Keratinocyte (primary cell): ENCODE measurements around the gene MED26. TPM values are rescaled to one million over a fixed set of nuclear protein-coding genes. Genes with fewer than 3 reads are reported as not detected.
A peak's percentile ranks its signal among the peaks of the same experiment; 100 is the strongest.

Experiments
- DNase-seq: peaks from one replicate; pipeline ENCODE4 v3.0.0-alpha.2; 2011; ENCODE audit warnings: low read depth, missing footprints, low spot score
- FAIRE-seq: peaks from 2 replicates; lab custom pipeline; 2011; peaks lifted over from hg19 to GRCh38; lab: Jason Lieb, UNC
- H2AFZ ChIP-seq: 2 replicates; pipeline ENCODE4 v1.6.0; 2012; ENCODE audit warnings: low read length, control low read depth, inconsistent platforms; ENCODE audit not compliant: control insufficient read depth
- H3K27ac ChIP-seq: 2 replicates; pipeline ENCODE4 v1.5.1; 2011; ENCODE audit warnings: low read length; ENCODE audit not compliant: control insufficient read depth, insufficient read depth
- H3K27me3 ChIP-seq: 3 replicates; pipeline ENCODE4 v1.6.0; 2011; ENCODE audit warnings: low read length; ENCODE audit not compliant: control insufficient read depth, insufficient read depth; ENCODE audit errors: extremely low read depth
- H3K36me3 ChIP-seq, 2 experiments: 2 replicates in 1 of 2; 3 replicates in 1 of 2; pipeline ENCODE4 v1.5.1; 2011; ENCODE audit warnings: low read length in 2 of 2, mild to moderate bottlenecking in 1 of 2; ENCODE audit not compliant: control insufficient read depth in 2 of 2, insufficient read depth in 2 of 2; ENCODE audit errors: extremely low read depth in 1 of 2
- H3K4me1 ChIP-seq: 3 replicates; pipeline ENCODE4 v1.5.1; 2011; ENCODE audit warnings: low read length; ENCODE audit not compliant: control insufficient read depth, insufficient read depth; ENCODE audit errors: extremely low read depth
- H3K4me2 ChIP-seq: 3 replicates; pipeline ENCODE4 v1.6.0; 2011; ENCODE audit warnings: low read depth, low read length; ENCODE audit not compliant: control insufficient read depth, insufficient read depth; ENCODE audit errors: extremely low read depth
- H3K4me3 ChIP-seq, 3 experiments: fragments of 200-600 bp in 1 of 3; sonication (generic) in 1 of 3; 2 replicates in 2 of 3; 3 replicates in 1 of 3; pipeline ENCODE4 v1.5.1; 2011 to 2016; ENCODE audit warnings: low read length in 3 of 3, mild to moderate bottlenecking in 3 of 3, control low read depth in 2 of 3, inconsistent platforms in 1 of 3, low read depth in 1 of 3, mixed read lengths in 1 of 3, mixed run types in 1 of 3, moderate library complexity in 1 of 3; ENCODE audit not compliant: control insufficient read depth in 2 of 3, insufficient read depth in 2 of 3; ENCODE audit errors: extremely low read depth in 1 of 3
- H3K79me2 ChIP-seq: 2 replicates; pipeline ENCODE4 v1.6.0; 2012; ENCODE audit warnings: low read length; ENCODE audit not compliant: control insufficient read depth, insufficient read depth
- H3K9ac ChIP-seq: 3 replicates; pipeline ENCODE4 v1.6.0; 2011; ENCODE audit warnings: low read length; ENCODE audit not compliant: control insufficient read depth, insufficient read depth; ENCODE audit errors: extremely low read depth
- H3K9me1 ChIP-seq: 3 replicates; pipeline ENCODE4 v1.6.0; 2011; ENCODE audit warnings: low read length; ENCODE audit not compliant: control insufficient read depth, insufficient read depth; ENCODE audit errors: extremely low read depth
- H3K9me3 ChIP-seq: 2 replicates; pipeline ENCODE4 v1.5.1; 2012; ENCODE audit warnings: low read depth, low read length; ENCODE audit not compliant: control insufficient read depth
- H4K20me1 ChIP-seq: 3 replicates; pipeline ENCODE4 v1.6.0; 2011; ENCODE audit warnings: low read length; ENCODE audit not compliant: control insufficient read depth, insufficient read depth; ENCODE audit errors: extremely low read depth
- EZH2 ChIP-seq: IDR thresholded peaks from one replicate; pipeline ENCODE4 v1.6.1; 2012; ENCODE audit warnings: inconsistent platforms, mild to moderate bottlenecking, low read length, moderate library complexity
- dilution Hi-C: fragments of 300-500 bp; cut with MboI; formaldehyde crosslinking; loops from one replicate; pipeline ENCODE4 v1.7.0; 2020; ENCODE audit warnings: low sequenced_read_pairs; ENCODE audit not compliant: extremely low pct_ligation_motif_present
- polyA plus RNA-seq, 5 experiments: library from polyadenylated mRNA; depleted of rRNA in 3 of 5; stranded (reverse) in 3 of 5; stranded (forward) in 1 of 5; unstranded in 1 of 5; fragments of >200 nt; gene quantifications; 1 replicate in 1 of 5; 2 replicates in 3 of 5; 3 replicates in 1 of 5; pipeline versions ENCODE4 v1.2.1 to v1.2.3, GENCODE V29; 2011 to 2012; ENCODE audit warnings: missing spikeins in 2 of 5, low read depth in 1 of 5, low replicate concordance in 1 of 5
- TF ChIP-seq, protein P1 (sequence below), 3 experiments: IDR thresholded peaks in 1 of 3; conservative IDR thresholded peaks in 1 of 3; optimal IDR thresholded peaks in 1 of 3; 2 replicates in 2 of 3; 3 replicates in 1 of 3; pipeline versions ENCODE3 to v1.5.1; 2011; ENCODE audit warnings: low read length in 3 of 3, mild to moderate bottlenecking in 3 of 3, moderate library complexity in 2 of 3, control low read depth in 1 of 3, inconsistent platforms in 1 of 3; ENCODE audit not compliant: insufficient read depth in 2 of 3; ENCODE audit errors: extremely low read depth in 1 of 3

MED26 gene
- polyA plus RNA-seq, 1 donor (not counting 4 experiments of a cell fraction or from before 2014, with no cell fraction given): 4.7 TPM

DNA sequence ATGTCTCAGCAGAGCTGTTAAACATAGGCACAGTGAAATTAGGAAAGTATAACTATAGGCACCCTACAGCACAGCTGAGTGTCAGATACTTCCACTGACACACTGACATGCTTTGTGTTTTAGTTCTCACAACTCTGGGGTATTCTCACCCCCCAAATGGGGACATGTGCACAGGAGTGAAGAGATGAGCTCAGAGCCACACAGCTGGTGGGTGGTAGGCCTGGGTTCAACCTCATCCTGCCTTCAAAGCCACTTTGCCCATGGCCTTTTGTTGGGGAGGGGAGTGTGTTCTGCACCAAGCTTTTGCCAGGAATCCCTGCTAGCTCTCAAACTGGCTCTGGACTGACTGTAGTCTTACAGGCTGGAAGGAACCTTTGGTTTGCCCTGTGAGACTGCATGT lies 54.1 kb downstream of the MED26 start:
- no peak overlapping the region for H3K9ac ChIP-seq
- peaks cover 19 to 24% of the 10 kb centered on the region in 2 experiments for H3K36me3 ChIP-seq
- H3K79me2 ChIP-seq: peaks cover 93% of the 10 kb centered on the region
- H3K4me1 ChIP-seq: peaks cover 35% of the 10 kb centered on the region
- DNase-seq (no peak), FAIRE-seq (no peak)
- no peak for TF ChIP-seq EZH2
- TF ChIP-seq, protein P1, sequence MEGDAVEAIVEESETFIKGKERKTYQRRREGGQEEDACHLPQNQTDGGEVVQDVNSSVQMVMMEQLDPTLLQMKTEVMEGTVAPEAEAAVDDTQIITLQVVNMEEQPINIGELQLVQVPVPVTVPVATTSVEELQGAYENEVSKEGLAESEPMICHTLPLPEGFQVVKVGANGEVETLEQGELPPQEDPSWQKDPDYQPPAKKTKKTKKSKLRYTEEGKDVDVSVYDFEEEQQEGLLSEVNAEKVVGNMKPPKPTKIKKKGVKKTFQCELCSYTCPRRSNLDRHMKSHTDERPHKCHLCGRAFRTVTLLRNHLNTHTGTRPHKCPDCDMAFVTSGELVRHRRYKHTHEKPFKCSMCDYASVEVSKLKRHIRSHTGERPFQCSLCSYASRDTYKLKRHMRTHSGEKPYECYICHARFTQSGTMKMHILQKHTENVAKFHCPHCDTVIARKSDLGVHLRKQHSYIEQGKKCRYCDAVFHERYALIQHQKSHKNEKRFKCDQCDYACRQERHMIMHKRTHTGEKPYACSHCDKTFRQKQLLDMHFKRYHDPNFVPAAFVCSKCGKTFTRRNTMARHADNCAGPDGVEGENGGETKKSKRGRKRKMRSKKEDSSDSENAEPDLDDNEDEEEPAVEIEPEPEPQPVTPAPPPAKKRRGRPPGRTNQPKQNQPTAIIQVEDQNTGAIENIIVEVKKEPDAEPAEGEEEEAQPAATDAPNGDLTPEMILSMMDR (optimal IDR thresholded peaks at IDR 0.05 in 1 of 3, IDR thresholded peaks at IDR 0.05 in 1 of 3, conservative IDR thresholded peaks at IDR 0.05 in 1 of 3; ENCODE audit: extremely low read depth in 1 of 3, insufficient read depth in 2 of 3, low read length in 3 of 3): no peak
- no peaks in the 10 kb centered on the region for H3K9me3 ChIP-seq
- H3K27ac ChIP-seq: no peak overlapping the region
- no peaks in the 10 kb centered on the region for H3K27me3 ChIP-seq
- no peak overlapping the region for H2AFZ ChIP-seq
- no peak overlapping the region for H3K4me3 ChIP-seq
- H3K4me2 ChIP-seq: peak overlapping the region; percentile 92
- H4K20me1 ChIP-seq: peaks cover 5% of the 10 kb centered on the region
- H3K9me1 ChIP-seq: peaks cover 3% of the 10 kb centered on the region
- dilution Hi-C loops: no loop called here

DNA sequence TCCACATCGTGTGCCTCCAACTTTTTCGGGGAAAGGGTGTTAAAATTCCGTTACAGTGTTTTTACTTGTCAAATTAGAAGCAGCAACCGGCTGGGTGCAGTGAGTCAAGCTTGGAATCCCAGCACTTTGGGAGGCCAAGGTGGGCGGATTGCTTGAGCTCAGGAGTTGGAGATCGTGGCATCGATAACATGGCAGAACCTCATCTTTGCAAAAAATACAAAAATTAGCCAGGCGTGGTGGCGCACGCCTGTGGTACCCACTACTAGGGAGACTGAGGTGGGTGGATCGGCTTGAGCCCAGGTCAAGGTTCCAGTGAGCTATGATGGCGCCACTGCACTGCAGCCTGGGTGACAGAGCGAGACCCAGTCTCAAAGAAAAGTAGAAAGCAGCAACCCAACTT lies 54.7 kb downstream of the MED26 start:
- H3K9me1 ChIP-seq: peaks cover 3% of the 10 kb centered on the region
- FAIRE-seq: no peak
- H3K9me3 ChIP-seq: no peaks in the 10 kb centered on the region
- peak overlapping the region; percentile 96 for H3K27ac ChIP-seq
- H3K4me3 ChIP-seq: peak overlapping the region; percentile 81 to 98 (median 98)
- H3K4me1 ChIP-seq: peaks cover 38% of the 10 kb centered on the region
- no peak overlapping the region for H2AFZ ChIP-seq
- TF ChIP-seq, protein P1 (optimal IDR thresholded peaks at IDR 0.05 in 1 of 3, IDR thresholded peaks at IDR 0.05 in 1 of 3, conservative IDR thresholded peaks at IDR 0.05 in 1 of 3; ENCODE audit: extremely low read depth in 1 of 3, insufficient read depth in 2 of 3, low read length in 3 of 3): no peak
- TF ChIP-seq EZH2: no peak
- H4K20me1 ChIP-seq: peaks cover 5% of the 10 kb centered on the region
- H3K4me2 ChIP-seq: peak overlapping the region; percentile 92
- dilution Hi-C loops: no loop called here
- peaks cover 19 to 26% of the 10 kb centered on the region in 2 experiments for H3K36me3 ChIP-seq
- H3K27me3 ChIP-seq: no peaks in the 10 kb centered on the region
- no peak for DNase-seq
- H3K9ac ChIP-seq: peak overlapping the region; percentile 98
- H3K79me2 ChIP-seq: peaks cover 87% of the 10 kb centered on the region
